HG03280 (cell line): ENCODE data around the gene GPR75.

Experiments
- ATAC-seq: cut with Tn5 transposase; IDR thresholded peaks from one replicate; pipeline ENCODE4 v1.9.1; 2021; ENCODE audit warnings: mild to moderate bottlenecking, moderate library complexity; ENCODE audit not compliant: unreplicated experiment

GPR75 gene

GRCh38 chr2:53811601-53812000 is 48.2 kb downstream of the GPR75 start:
- ATAC-seq = no peak
